ENCODE results near the gene SLC26A3. TPM values are rescaled to one million over a fixed set of nuclear protein-coding genes. Genes with fewer than 3 reads are reported as not detected.

SLC26A3 gene
- total RNA-seq, 4 donors from 2014 or later, result 0.29 to 1.0 (median 0.66) TPM

DNA sequence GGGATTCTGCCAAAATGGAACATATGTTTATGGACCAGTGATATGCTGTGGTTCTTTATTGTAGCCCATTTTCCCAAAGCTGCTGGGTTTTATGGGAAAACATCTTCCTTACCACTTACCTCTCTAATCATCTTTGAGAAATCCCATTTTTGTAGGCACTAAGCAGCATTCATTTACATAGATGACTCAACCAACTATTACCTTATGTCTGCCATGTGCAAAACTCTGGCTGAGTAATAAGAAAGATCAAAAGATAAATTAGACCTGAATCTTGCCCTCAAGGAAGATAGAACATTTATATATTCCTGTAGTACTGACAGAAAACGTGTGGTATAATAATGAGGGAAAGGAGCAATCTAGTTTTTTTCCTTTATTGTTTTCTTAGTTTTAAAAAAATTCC lies 34.8 kb downstream of the SLC26A3 start:
- Histone ChIP-seq H3K36me3 (no peaks in the 10 kb centered on the region), H3K27ac (no peak overlapping the region), H3K4me3 (no peak overlapping the region), H3K27me3 (no peaks in the 10 kb centered on the region), H3K4me1 (no peaks in the 10 kb centered on the region), H3K9me3 (no peaks in the 10 kb centered on the region)
- intact Hi-C loops (cut with DNase I; ENCODE audit: low total_unique reads), result no loop called here
- no peak for TF ChIP-seq POLR2A (IDR thresholded peaks at IDR 0.05)
- no peak for TF ChIP-seq CTCF (IDR thresholded peaks at IDR 0.05)
- DNase-seq, result no peak

DNA sequence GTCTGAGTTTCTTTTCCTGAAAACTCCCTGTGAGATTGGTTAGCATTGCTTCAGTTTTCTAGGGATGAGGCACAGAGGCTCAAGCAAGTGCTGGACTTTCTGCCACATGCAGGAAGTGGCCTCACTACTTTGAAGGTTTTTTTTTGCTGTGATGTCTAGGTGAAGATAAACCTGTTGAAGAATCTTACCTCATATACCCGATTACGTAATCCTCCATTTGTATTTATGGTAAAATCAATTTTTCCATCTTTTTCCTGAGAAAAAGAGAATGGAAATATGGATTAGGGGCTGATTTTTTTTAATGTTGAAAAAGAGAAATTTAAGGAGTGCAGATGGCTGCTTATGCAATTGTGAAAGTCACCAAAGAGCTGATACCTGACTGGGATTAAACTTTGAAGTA lies 35.6 kb downstream of the SLC26A3 start:
- no peak for DNase-seq
- intact Hi-C loops (cut with DNase I; ENCODE audit: low total_unique reads), result no loop called here
- Histone ChIP-seq H3K27me3 (no peaks in the 10 kb centered on the region), H3K36me3 (no peaks in the 10 kb centered on the region), H3K4me3 (no peak overlapping the region), H3K9me3 (no peaks in the 10 kb centered on the region), H3K4me1 (no peaks in the 10 kb centered on the region), H3K27ac (no peak overlapping the region)
- TF ChIP-seq POLR2A (IDR thresholded peaks at IDR 0.05) (no peak), CTCF (IDR thresholded peaks at IDR 0.05) (no peak)

DNA sequence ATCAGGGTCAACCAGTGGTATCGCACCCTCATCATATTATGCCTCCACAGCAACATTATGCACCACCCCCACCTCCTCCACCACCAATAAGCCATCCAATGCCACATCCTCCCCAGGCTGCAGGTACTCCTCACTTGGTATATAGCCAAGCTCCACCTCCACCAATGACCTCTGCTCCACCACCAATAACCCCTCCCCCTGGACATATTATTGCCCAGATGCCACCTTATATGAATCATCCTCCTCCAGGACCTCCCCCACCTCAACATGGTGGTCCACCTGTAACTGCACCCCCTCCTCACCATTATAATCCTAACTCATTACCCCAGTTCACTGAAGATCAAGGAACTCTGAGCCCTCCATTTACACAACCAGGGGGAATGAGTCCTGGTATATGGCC lies 44.4 kb downstream of the SLC26A3 start:
- DNase-seq, result no peak
- no peaks in the 10 kb centered on the region for H3K36me3 ChIP-seq
- H3K9me3 ChIP-seq, result no peaks in the 10 kb centered on the region
- no peaks in the 10 kb centered on the region for H3K4me1 ChIP-seq
- no peaks in the 10 kb centered on the region for H3K27me3 ChIP-seq
- intact Hi-C loops (cut with DNase I; ENCODE audit: low total_unique reads), result no loop called here
- H3K4me3 ChIP-seq, result no peak overlapping the region
- H3K27ac ChIP-seq, result no peak overlapping the region
- no peak for TF ChIP-seq CTCF (IDR thresholded peaks at IDR 0.05)
- no peak for TF ChIP-seq POLR2A (IDR thresholded peaks at IDR 0.05)

GRCh38 chr7:107754642-107755041 lies 48.4 kb downstream of the SLC26A3 start:
- intact Hi-C loops (cut with DNase I; ENCODE audit: low total_unique reads), result no loop called here
- Histone ChIP-seq H3K4me1 (no peaks in the 10 kb centered on the region), H3K4me3 (no peak overlapping the region), H3K27me3 (no peaks in the 10 kb centered on the region), H3K36me3 (no peaks in the 10 kb centered on the region), H3K9me3 (no peaks in the 10 kb centered on the region), H3K27ac (no peak overlapping the region)
- TF ChIP-seq POLR2A (IDR thresholded peaks at IDR 0.05), result no peak
- TF ChIP-seq CTCF (IDR thresholded peaks at IDR 0.05), result no peak
- DNase-seq, result no peak

GRCh38 chr7:107751113-107751512 lies 51.9 kb downstream of the SLC26A3 start:
- Histone ChIP-seq H3K4me1 (no peaks in the 10 kb centered on the region), H3K9me3 (no peaks in the 10 kb centered on the region), H3K36me3 (no peaks in the 10 kb centered on the region), H3K27me3 (no peaks in the 10 kb centered on the region), H3K27ac (no peak overlapping the region), H3K4me3 (no peak overlapping the region)
- intact Hi-C loops (cut with DNase I; ENCODE audit: low total_unique reads), result no loop called here
- no peak for DNase-seq
- no peak for TF ChIP-seq POLR2A (IDR thresholded peaks at IDR 0.05)
- no peak for TF ChIP-seq CTCF (IDR thresholded peaks at IDR 0.05)

Data from uterus (tissue), 4 donors.